ENCODE results near the gene INTS3.
"Not testable (repeated sequence)": the region's sequence is repeated elsewhere in the genome, so short reads cannot be mapped to it uniquely, and the experiment has no call there.

Gene INTS3

DNA sequence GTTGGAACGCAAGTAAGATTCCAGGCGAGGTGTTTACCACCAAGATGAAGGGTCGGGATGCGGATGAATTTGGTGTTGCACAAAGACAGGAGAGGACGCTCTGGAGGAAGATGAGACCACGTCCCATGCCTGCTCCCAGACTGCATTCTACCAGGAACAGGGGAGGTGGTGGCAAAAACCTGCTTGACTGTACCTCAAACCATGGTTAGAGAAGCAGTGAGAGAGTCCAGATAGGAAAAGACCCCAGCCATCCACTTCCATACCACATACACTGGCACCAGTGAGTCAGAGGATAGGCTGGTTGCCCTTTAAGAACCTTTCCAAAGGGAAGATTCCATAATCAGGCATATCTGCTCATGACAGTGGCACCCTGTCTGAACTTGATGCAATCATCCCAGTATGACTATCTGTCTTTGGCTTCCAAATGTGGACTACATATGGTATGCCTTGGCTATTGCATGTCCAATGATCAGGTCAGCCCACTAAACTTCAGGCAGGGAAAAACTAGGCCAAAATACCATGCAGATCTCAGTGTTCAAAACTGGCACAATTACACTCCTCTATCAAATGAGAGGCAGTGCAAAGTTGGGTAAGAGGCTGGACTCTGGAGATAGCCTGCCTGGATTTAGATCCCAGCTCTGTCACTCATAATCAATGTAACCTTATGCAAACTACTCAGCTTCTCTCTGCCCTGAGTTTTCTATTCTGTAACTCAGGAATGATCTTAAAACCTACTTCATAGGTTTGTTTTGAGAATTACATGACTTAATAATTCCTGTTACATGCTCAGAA, 28.7 kb upstream of the INTS3 start:
- DNase-seq (ENCODE audit: low read depth): no peak

DNA sequence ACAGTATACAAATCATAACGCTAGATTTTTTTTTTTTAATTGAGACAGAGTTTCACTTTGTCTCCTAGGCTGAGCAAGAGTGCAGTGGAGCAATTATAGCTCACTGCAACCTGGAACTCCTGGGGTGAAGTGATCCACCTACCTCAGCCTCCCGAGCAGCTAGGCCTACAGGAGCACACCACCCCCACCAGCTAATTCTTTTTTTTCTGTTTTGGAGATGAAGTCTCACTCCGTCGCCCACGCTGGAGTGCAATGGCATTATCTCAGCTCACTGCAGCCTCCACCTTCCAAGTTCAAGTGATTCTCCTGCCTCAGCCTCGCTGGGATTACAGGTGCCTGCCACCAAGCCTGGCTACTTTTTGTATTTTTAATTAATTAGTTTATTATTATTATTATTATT, 28.1 kb upstream of the INTS3 start:
- DNase-seq (ENCODE audit: low read depth): no peak

- no peak for DNase-seq (ENCODE audit: low read depth)
These were observed 22.4 kb upstream of the INTS3 start for GRCh38 chr1:153705484-153705883.

DNA sequence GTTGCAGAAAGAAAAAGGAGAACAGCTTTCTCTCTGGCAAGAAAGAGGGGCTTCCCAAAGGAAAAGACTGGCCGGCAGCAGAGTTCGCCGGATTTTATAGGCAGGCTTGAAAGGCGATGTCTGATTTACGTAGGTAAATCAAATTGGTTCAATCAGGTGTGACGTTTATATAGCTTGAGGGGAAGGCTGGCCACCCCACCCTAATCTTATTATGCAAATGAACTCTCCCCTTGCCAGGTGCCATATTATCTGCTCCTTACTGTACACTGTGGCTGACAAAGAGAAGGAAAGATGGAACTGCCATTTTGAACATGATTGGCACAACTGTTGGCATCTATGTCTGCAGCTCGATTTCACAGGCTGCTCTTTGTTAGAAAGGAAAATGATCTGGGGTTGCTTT, 16.8 kb upstream of the INTS3 start:
- DNase-seq (ENCODE audit: low read depth): no peak

DNA sequence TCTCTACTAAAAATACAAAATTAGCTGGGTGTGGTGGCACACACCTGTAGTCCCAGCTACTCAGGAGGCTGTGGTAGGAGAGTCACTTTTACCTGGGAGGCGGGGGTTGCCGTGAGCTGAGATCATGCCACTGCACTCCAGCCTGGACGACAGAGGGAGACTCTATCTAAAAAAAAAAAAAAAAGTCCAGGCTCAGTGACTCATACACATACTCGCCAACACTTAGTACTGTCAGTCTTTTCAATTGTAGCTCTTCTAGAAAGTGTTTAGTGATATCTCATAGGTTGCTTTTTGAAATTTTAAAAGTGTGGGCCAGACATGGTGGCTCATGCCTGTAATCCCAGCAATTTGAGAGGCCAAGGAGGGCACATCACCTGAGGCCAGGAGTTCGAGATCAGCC, 11.6 kb upstream of the INTS3 start:
- not testable (repeated sequence) for DNase-seq (ENCODE audit: low read depth)

DNA sequence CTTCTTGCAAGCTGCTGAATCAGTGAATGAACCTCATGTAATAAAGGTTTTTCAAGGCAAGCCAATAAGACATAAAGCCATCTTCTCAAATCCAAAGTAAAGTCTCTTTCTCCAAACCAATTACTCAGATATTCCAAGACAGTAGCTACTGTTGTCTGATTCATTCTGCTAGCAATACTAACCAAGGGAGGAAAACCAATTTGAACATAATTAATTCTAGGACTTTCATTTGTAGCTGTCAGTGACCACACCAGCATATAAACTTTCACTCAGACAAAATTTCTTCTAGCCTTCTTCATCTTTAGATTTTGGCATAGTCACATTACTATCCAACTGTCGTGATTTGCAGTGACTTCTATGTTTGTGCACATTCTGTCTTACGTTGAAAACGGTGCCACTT, 10.5 kb upstream of the INTS3 start:
- no peak for DNase-seq (ENCODE audit: low read depth)

DNA sequence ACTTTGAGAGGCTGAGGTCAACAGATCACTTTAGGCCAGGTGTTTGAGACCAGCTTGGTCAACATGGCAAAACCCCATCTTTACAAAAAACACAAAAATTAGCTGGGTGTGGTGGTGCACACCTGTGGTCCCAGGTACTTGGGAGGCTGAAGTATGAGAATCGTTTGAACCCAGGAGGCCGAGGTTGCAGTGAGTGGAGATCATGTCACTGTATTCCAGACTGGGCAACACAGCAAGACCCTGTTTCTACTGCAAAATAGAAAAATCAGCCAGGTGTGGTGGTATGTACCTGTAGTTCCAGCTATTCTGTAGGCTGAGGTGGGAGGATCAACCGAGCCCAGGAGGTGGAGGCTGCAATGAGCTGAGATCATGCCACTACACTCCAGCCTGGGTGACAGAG, 4.2 kb upstream of the INTS3 start:
- DNase-seq (ENCODE audit: low read depth): no peak

- not testable (repeated sequence) for DNase-seq (ENCODE audit: low read depth)
These were observed 3.2 kb upstream of the INTS3 start for GRCh38 chr1:153724634-153725033.

DNA sequence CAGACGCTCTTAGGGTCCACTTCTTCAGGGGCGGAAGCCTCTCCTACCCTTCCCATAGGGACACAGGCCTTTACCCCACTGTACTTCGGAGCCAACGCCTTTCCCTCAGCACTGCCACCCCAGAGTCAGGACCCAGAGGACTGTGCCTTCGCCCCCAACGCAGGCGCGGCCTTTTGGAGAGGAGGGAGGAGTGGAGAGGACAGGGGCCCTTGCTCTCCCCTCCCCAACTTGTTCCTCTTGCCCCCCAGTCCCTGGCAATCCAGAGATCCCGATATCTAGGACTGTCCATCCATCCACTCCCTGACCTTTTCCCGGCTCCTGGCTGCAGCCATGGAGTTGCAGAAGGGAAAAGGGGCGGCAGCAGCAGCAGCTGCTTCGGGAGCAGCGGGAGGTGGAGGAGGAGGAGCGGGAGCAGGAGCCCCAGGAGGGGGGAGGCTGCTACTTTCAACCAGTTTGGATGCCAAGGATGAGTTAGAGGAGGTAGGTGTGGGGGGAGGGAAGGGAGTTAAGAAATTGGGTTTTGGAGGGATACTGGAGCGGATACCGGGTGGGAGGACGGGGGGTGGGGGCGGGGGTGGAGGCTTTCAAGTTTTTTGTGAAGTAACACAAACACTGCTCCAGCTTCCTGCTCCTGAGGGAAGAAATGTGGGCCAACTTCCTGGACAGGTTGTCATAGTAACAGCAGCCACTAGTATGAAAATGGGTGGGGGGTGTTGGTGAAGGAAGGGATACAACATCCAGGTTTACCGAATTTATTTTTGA, 636 bp downstream of the INTS3 start:
- DNase-seq (ENCODE audit: low read depth): peak; percentile 9

DNA sequence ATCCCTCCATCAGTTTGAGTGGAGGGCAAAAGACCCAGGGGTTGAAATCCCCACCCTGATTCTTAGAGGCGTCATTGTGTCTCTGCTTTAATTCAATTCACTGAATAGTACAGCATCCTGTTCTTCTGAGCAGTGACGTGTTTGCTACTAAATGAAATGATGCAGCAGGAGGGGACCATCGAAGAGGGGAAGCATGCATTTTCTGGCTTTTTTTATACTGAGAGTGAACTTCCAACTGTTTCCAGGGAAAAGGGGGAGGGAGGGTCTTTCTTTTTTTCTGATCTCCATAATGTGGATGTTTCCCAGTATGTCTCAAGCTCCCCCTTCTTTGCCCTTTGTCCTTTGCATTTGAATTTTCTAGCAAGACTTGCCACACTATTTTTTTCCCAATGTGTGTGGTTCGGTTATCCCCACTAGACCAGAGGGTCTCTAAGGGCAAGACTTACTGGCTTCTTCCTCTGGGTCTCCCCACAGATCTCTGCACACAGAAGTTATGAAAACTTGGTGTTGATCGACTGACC, 2.7 kb downstream of the INTS3 start:
- no peak for DNase-seq (ENCODE audit: low read depth)

- DNase-seq (ENCODE audit: low read depth): no peak
These were observed 6.1 kb downstream of the INTS3 start for GRCh38 chr1:153733970-153734369.

DNA sequence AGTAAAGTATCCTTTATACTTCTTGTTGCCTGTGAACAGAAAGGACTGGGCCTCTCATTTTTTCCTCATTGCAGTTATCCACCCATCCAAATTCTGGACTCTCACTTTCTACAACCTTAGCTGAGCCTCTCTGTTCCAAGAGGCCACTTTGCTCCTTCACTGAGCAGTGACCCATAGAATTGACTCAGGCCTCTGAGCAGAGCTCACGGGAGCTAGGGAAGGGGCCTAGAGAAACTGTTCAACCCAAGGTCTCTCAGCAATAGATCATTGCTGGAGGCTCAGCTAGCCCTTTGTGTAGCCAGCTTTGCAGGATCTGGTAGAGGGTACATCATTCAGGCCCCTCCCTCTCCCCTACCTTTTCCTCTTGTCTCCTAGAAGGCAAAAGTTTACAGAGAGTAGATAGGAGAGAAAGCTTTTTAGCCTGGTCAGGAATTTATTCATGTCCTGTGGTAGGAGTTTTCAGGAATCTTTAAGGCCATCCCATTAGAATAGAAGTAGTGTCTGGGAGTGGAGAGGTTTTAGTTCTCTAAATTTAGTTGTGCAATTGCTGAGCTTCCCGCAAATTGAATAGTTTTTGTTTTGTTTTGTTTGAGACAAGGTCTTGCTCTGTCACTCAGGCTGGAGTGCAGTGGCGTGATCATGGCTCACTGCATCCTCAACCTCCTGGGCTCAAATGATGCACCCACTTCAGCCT, 6.7 kb downstream of the INTS3 start:
- no peak for DNase-seq (ENCODE audit: low read depth)

DNA sequence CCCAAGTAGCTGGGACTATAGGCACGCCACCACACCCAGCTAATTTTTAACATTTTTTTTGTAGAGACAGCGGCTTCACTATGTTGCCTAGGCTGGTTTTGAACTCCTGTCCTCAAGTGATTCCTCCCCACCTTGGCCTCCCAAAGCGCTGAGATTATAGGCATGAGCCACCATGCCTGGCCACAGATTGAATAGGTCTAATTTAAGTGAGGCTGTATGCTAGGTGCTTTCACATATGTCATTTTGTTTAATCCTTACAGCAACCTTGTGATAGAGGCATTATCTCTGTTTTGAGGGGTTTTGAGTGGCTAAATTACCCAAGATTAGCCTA, 7.2 kb downstream of the INTS3 start:
- DNase-seq (ENCODE audit: low read depth): no peak

DNA sequence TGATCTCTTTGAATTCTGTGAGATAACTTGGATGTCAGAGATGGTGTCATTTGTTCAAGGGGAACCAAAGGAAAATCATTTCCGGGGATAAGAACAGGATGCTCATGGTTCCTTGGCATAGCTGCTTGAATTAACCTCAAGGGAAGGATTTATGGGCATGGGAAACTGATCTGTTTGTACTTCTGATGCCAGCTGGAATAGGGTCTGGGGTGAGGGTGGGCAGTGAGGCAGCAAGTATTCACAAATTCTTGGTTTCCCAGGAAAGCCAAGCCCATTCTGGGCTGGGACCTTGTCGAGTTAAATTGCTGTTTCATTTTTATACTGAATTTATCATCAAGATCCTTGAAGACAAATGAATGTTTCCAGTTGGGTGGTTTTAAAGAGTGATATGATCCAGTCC, 14.1 kb downstream of the INTS3 start:
- no peak for DNase-seq (ENCODE audit: low read depth)

- DNase-seq (ENCODE audit: low read depth): no peak
These were observed 14.7 kb downstream of the INTS3 start for GRCh38 chr1:153742411-153743142.

- no peak for DNase-seq (ENCODE audit: low read depth)
These were observed 17.6 kb downstream of the INTS3 start for GRCh38 chr1:153745417-153745816.

GRCh38 chr1:153746174-153746573, 18.3 kb downstream of the INTS3 start:
- DNase-seq (ENCODE audit: low read depth): no peak

DNA sequence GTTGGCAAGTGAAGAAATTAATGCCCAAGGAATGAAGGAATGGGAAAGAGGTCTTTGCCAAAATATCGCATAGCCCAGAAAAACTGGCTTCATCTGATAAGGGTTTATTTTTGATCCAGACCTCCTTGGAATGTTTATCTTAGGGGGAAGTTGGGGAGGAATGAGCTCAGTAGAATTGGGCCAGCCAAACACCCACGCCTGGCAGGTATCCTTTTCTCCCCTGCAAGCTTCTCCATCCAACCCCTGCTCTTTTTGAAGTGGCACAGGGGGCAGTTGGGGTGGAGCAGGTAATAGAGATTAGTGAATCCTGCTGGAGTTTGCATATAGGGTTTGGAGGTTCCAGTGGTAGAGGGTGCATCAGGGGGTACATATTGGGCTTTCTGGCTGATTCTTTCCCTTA, 21.1 kb downstream of the INTS3 start:
- DNase-seq (ENCODE audit: low read depth): no peak

- peak; percentile 68 for DNase-seq (ENCODE audit: low read depth)
These were observed 21.7 kb downstream of the INTS3 start for GRCh38 chr1:153749408-153750005.

- DNase-seq (ENCODE audit: low read depth): no peak
These were observed 22.5 kb downstream of the INTS3 start for GRCh38 chr1:153750026-153750995.

DNA sequence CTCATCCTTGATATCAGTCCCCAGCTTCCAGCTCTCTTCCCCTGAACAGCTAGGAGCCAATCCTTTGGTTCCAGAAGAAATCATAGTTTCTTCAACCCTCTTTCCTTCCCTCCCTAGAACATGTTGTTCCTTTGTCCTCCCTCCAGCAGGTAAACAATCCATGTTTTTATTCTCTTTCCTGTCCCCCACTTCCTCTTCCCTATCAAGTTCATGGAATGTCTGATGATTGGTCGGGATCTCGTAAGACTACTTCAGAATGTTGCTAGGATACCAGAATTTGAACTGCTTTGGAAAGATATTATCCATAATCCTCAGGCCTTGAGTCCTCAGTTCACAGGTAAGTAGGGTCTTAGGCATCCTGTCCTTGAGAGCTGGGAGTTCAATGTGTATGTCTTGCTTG, 24.2 kb downstream of the INTS3 start:
- DNase-seq (ENCODE audit: low read depth): no peak

Data from stimulated activated CD4-positive, alpha-beta T cell treated with anti-CD3 and anti-CD28 coated beads, Interleukin-2, amount 100 ng/mL, for 4 hours (primary cell).